IPS DF 6.9 (cell line): ENCODE results near the gene SPRY4.
A peak's percentile ranks its signal among the peaks of the same experiment; 100 is the strongest.

Experiments
- DNase-seq: peaks from one replicate; pipeline ENCODE4 v3.0.0-alpha.2; 2013; ENCODE audit warnings: low read depth, low spot score
- H3K27ac ChIP-seq: one replicate; pipeline ENCODE4 v1.5.1; 2013; ENCODE audit warnings: low read length, control low read depth
- H3K27me3 ChIP-seq: 2 replicates; pipeline ENCODE4 v1.6.1; 2013; ENCODE audit warnings: mild to moderate bottlenecking, low read length; ENCODE audit not compliant: control insufficient read depth, insufficient read depth
- H3K36me3 ChIP-seq: 2 replicates; pipeline ENCODE4 v1.6.1; 2013; ENCODE audit warnings: low read length; ENCODE audit not compliant: control insufficient read depth, insufficient read depth
- H3K4me1 ChIP-seq: 2 replicates; pipeline ENCODE4 v1.6.1; 2013; ENCODE audit warnings: low read length; ENCODE audit not compliant: control insufficient read depth, insufficient read depth
- H3K4me3 ChIP-seq: 2 replicates; pipeline ENCODE4 v1.5.1; 2013; ENCODE audit warnings: mild to moderate bottlenecking, low read length
- H3K9me3 ChIP-seq: 2 replicates; pipeline ENCODE4 v1.6.1; 2013; ENCODE audit warnings: low read length, inconsistent platforms; ENCODE audit not compliant: control insufficient read depth, insufficient read depth
- WGBS: extraction: QIAGEN DNeasy Blood & Tissue Kit; methylation state at CpG from one replicate; pipeline ENCODE4 v1.1.7; 2013; ENCODE audit warnings: mixed read lengths, missing lambda C conversion rate; ENCODE audit not compliant: insufficient read length, insufficient coverage; 5-methylcytosine and 5-hydroxymethylcytosine counted together

SPRY4 gene

GRCh38 chr5:142322747-142323479, 1.9 kb downstream of the SPRY4 start:
- no peak overlapping the region for H3K27ac ChIP-seq
- no peaks in the 10 kb centered on the region for H3K9me3 ChIP-seq
- WGBS: no CpG with 5 or more reads among the region's 15 CpGs
- peak overlapping the region; percentile 90 for H3K4me3 ChIP-seq
- H3K36me3 ChIP-seq: no peaks in the 10 kb centered on the region
- H3K4me1 ChIP-seq: peaks cover 10% of the 10 kb centered on the region
- DNase-seq: no peak
- no peaks in the 10 kb centered on the region for H3K27me3 ChIP-seq

- H3K4me1 ChIP-seq: peaks cover 8% of the 10 kb centered on the region
- no peak for DNase-seq
- no peaks in the 10 kb centered on the region for H3K27me3 ChIP-seq
- H3K9me3 ChIP-seq: no peaks in the 10 kb centered on the region
- peak overlapping the region; percentile 90; the same call in 1 of the 2 replicates for H3K4me3 ChIP-seq
- WGBS: no CpG with 5 or more reads among the region's 5 CpGs
- H3K27ac ChIP-seq: no peak overlapping the region
- no peaks in the 10 kb centered on the region; the same call in 1 of the 2 replicates for H3K36me3 ChIP-seq
Measured at GRCh38 chr5:142322403-142322746, 2.4 kb downstream of the SPRY4 start.

GRCh38 chr5:142320851-142321560, 3.8 kb downstream of the SPRY4 start:
- H3K4me1 ChIP-seq: peaks cover 5% of the 10 kb centered on the region
- H3K27me3 ChIP-seq: no peaks in the 10 kb centered on the region
- no peaks in the 10 kb centered on the region; the same call in 1 of the 2 replicates for H3K36me3 ChIP-seq
- H3K27ac ChIP-seq: no peak overlapping the region
- no peak for DNase-seq
- no CpG with 5 or more reads among the region's 8 CpGs for WGBS
- H3K9me3 ChIP-seq: no peaks in the 10 kb centered on the region
- H3K4me3 ChIP-seq: peak overlapping the region; percentile 16; the same call in 1 of the 2 replicates

- H3K4me1 ChIP-seq: peaks cover 5% of the 10 kb centered on the region
- H3K27ac ChIP-seq: no peak overlapping the region
- H3K27me3 ChIP-seq: no peaks in the 10 kb centered on the region
- WGBS: no CpG with 5 or more reads among the region's 4 CpGs
- no peaks in the 10 kb centered on the region; the same call in 1 of the 2 replicates for H3K36me3 ChIP-seq
- no peak overlapping the region for H3K4me3 ChIP-seq
- H3K9me3 ChIP-seq: no peaks in the 10 kb centered on the region
- DNase-seq: no peak
Measured at GRCh38 chr5:142320430-142320738, 4.4 kb downstream of the SPRY4 start.

- no peak overlapping the region for H3K27ac ChIP-seq
- H3K4me3 ChIP-seq: no peak overlapping the region
- no CpG with 5 or more reads among the region's 7 CpGs for WGBS
- H3K4me1 ChIP-seq: peaks cover 5% of the 10 kb centered on the region
- no peaks in the 10 kb centered on the region for H3K27me3 ChIP-seq
- DNase-seq: no peak
- peaks cover under 1% of the 10 kb centered on the region for H3K36me3 ChIP-seq
- H3K9me3 ChIP-seq: no peaks in the 10 kb centered on the region
Measured at GRCh38 chr5:142319560-142320429, 5.0 kb downstream of the SPRY4 start.

GRCh38 chr5:142319105-142319504, 5.7 kb downstream of the SPRY4 start:
- no peak for DNase-seq
- WGBS: no CpG with 5 or more reads among the region's 2 CpGs
- Histone ChIP-seq H3K9me3 (no peaks in the 10 kb centered on the region), H3K4me3 (no peak overlapping the region), H3K27me3 (no peaks in the 10 kb centered on the region), H3K4me1 (peaks cover 5% of the 10 kb centered on the region), H3K36me3 (peaks cover 7% of the 10 kb centered on the region), H3K27ac (no peak overlapping the region)

- no peak for DNase-seq
- Histone ChIP-seq H3K27me3 (no peaks in the 10 kb centered on the region), H3K4me3 (no peak overlapping the region), H3K27ac (no peak overlapping the region), H3K4me1 (peaks cover 5% of the 10 kb centered on the region), H3K36me3 (peaks cover 12% of the 10 kb centered on the region), H3K9me3 (no peaks in the 10 kb centered on the region)
- no CpG with 5 or more reads among the region's 5 CpGs for WGBS
Measured at GRCh38 chr5:142317753-142318152, 7.1 kb downstream of the SPRY4 start.

- no peak for DNase-seq
- Histone ChIP-seq H3K9me3 (no peaks in the 10 kb centered on the region), H3K4me3 (no peak overlapping the region), H3K27me3 (no peaks in the 10 kb centered on the region), H3K4me1 (peaks cover 5% of the 10 kb centered on the region), H3K27ac (no peak overlapping the region), H3K36me3 (peaks cover 12% of the 10 kb centered on the region)
- WGBS: no CpG with 5 or more reads among the region's 5 CpGs
Measured at GRCh38 chr5:142317173-142317572, 7.6 kb downstream of the SPRY4 start.

- Histone ChIP-seq H3K9me3 (no peaks in the 10 kb centered on the region), H3K4me1 (peaks cover 5% of the 10 kb centered on the region), H3K36me3 (peaks cover 12% of the 10 kb centered on the region), H3K4me3 (no peak overlapping the region), H3K27ac (no peak overlapping the region), H3K27me3 (no peaks in the 10 kb centered on the region)
- no peak for DNase-seq
- WGBS: no CpG with 5 or more reads among the region's 6 CpGs
Measured at GRCh38 chr5:142316681-142317080, 8.1 kb downstream of the SPRY4 start.

GRCh38 chr5:142316051-142316450, 8.8 kb downstream of the SPRY4 start:
- DNase-seq: no peak
- H3K9me3 ChIP-seq: no peaks in the 10 kb centered on the region
- no peaks in the 10 kb centered on the region for H3K27me3 ChIP-seq
- no peak overlapping the region for H3K27ac ChIP-seq
- no CpG with 5 or more reads among the region's 4 CpGs for WGBS
- peaks cover 18% of the 10 kb centered on the region for H3K36me3 ChIP-seq
- peaks cover 5% of the 10 kb centered on the region for H3K4me1 ChIP-seq
- no peak overlapping the region for H3K4me3 ChIP-seq
